A549 (cell line): ENCODE results near the gene GPR37L1. TPM values are rescaled to one million over a fixed set of nuclear protein-coding genes. Genes with fewer than 3 reads are reported as not detected.
A peak's percentile ranks its signal among the peaks of the same experiment; 100 is the strongest.

Experiments used
- ATAC-seq, 2 experiments: fragments of 200-7000 bp in 1 of 2; fragments of >200 bp in 1 of 2; cut with Nextera tagmentation in 1 of 2; cut with Tn5 transposase in 1 of 2; 3 replicates each; pipeline versions ENCODE4 v1.8.0 to v1.9.1; 2018 to 2020; ENCODE audit warnings: mild to moderate bottlenecking in 1 of 2, moderate library complexity in 1 of 2
- CTCF ChIA-PET: fragments of 300-600 bp; sonication (Branson Sonifier 250); formaldehyde crosslinking; extraction: SDS; loops from one replicate; lab custom pipeline; 2021; ENCODE audit warnings: antibody characterized with exemption, inconsistent platforms; lab: Yijun Ruan, JAX
- POLR2A ChIA-PET: fragments of 350-600 bp; formaldehyde crosslinking; extraction: SDS; loops from one replicate; lab custom pipeline; 2021; ENCODE audit warnings: antibody characterized with exemption, inconsistent platforms; lab: Yijun Ruan, JAX
- DNase-seq, 2 experiments: peaks; one replicate each; pipeline versions ENCODE4 v3.0.0 to v3.0.0-alpha.2; 2011 to 2016; ENCODE audit warnings: low read depth in 1 of 2, low spot score in 1 of 2
- FAIRE-seq: peaks from 2 replicates; lab custom pipeline; 2011; peaks lifted over from hg19 to GRCh38; lab: Jason Lieb, UNC
- H3K27ac ChIP-seq, 2 experiments: fragments of >200 bp; sonication (Bioruptor Twin); formaldehyde crosslinking; 3 replicates each; pipeline ENCODE4 v1.5.1; 2016 to 2017
- H3K4me1 ChIP-seq: fragments of >200 bp; sonication (Bioruptor Twin); formaldehyde crosslinking; 3 replicates; pipeline ENCODE4 v1.6.1; 2016
- H3K4me2 ChIP-seq: fragments of >200 bp; sonication (Bioruptor Twin); formaldehyde crosslinking; 3 replicates; pipeline ENCODE4 v1.6.1; 2016
- H3K4me3 ChIP-seq: fragments of >200 bp; sonication (Bioruptor Twin); formaldehyde crosslinking; 3 replicates; pipeline ENCODE4 v1.5.1; 2016
- H3K9me3 ChIP-seq: fragments of >200 bp; sonication (Bioruptor Twin); formaldehyde crosslinking; 3 replicates; pipeline ENCODE4 v1.6.1; 2016
- BHLHE40 ChIP-seq: IDR thresholded peaks from 2 replicates; pipeline ENCODE4 v1.6.1; 2012; ENCODE audit warnings: low read depth, low read length, inconsistent platforms
- CEBPB ChIP-seq, 2 experiments: fragments of >200 bp in 1 of 2; sonication (Bioruptor Twin) in 1 of 2; formaldehyde crosslinking in 1 of 2; IDR thresholded peaks; 2 replicates each; pipeline ENCODE4 v1.6.1; 2012 to 2016
- EHF ChIP-seq: fragments of 250-450 bp; sonication (Bioruptor Pico); IDR thresholded peaks from 2 replicates; pipeline ENCODE4 v1.5.0; 2020; ENCODE audit warnings: mild to moderate bottlenecking
- FOSB ChIP-seq: fragments of 250-450 bp; sonication (Bioruptor Pico); IDR thresholded peaks from 2 replicates; pipeline ENCODE4 v1.5.0; 2020; ENCODE audit warnings: mild to moderate bottlenecking, moderate library complexity
- FOSL2 ChIP-seq, 2 experiments: fragments of 450-650 bp in 1 of 2; fragments of >200 bp in 1 of 2; sonication (Bioruptor Twin) in 1 of 2; formaldehyde crosslinking; IDR thresholded peaks; 2 replicates each; pipeline versions ENCODE4 v1.5.0 to v1.6.1; 2016 to 2020; ENCODE audit warnings: mild to moderate bottlenecking in 1 of 2, moderate library complexity in 1 of 2
- GATA3 ChIP-seq: IDR thresholded peaks from 2 replicates; pipeline ENCODE4 v1.6.1; 2012; ENCODE audit warnings: borderline replicate concordance
- HOXB13 ChIP-seq: fragments of 250-450 bp; sonication (Bioruptor Pico); IDR thresholded peaks from 2 replicates; pipeline ENCODE4 v1.5.0; 2020; ENCODE audit warnings: low read depth, mild to moderate bottlenecking, moderate library complexity
- HOXB5 ChIP-seq: fragments of 250-450 bp; sonication (Bioruptor Pico); IDR thresholded peaks from 2 replicates; pipeline ENCODE4 v1.5.0; 2020; ENCODE audit warnings: mild to moderate bottlenecking, moderate library complexity
- NFE2L2 ChIP-seq: fragments of 150-350 bp; conservative IDR thresholded peaks from 2 replicates; pipeline ENCODE4 v1.6.1; 2014; ENCODE audit warnings: low read length
- NR3C1 ChIP-seq: fragments of >200 bp; sonication (Bioruptor Twin); formaldehyde crosslinking; IDR thresholded peaks from 3 replicates; pipeline ENCODE4 v1.6.1; 2017
- RAD21 ChIP-seq, 2 experiments: fragments of >200 bp in 1 of 2; sonication (Bioruptor Twin) in 1 of 2; formaldehyde crosslinking in 1 of 2; IDR thresholded peaks in 1 of 2; conservative IDR thresholded peaks in 1 of 2; 2 replicates in 1 of 2; 3 replicates in 1 of 2; pipeline ENCODE4 v1.6.1; 2012 to 2018; ENCODE audit warnings: inconsistent platforms in 1 of 2
- RCOR1 ChIP-seq: fragments of 150-350 bp; IDR thresholded peaks from 2 replicates; pipeline ENCODE4 v1.6.1; 2014; ENCODE audit warnings: antibody characterized with exemption, low read length, low read depth
- RNF2 ChIP-seq: fragments of 200-600 bp; sonication (generic); IDR thresholded peaks from 2 replicates; pipeline ENCODE4 v1.6.1; 2016; ENCODE audit warnings: low read depth, mild to moderate bottlenecking, antibody characterized with exemption, moderate library complexity, borderline replicate concordance
- SREBF2 ChIP-seq: fragments of 450-650 bp; IDR thresholded peaks from 2 replicates; pipeline ENCODE4 v1.6.1; 2014; ENCODE audit warnings: mild to moderate bottlenecking, moderate library complexity
- TFCP2L1 ChIP-seq: fragments of 250-450 bp; sonication (Bioruptor Pico); IDR thresholded peaks from 2 replicates; pipeline ENCODE4 v1.5.0; 2021; ENCODE audit warnings: mild to moderate bottlenecking
- ZSCAN20 ChIP-seq: fragments of 250-450 bp; sonication (Bioruptor Pico); IDR thresholded peaks from 2 replicates; pipeline ENCODE4 v1.8.0; 2022; ENCODE audit warnings: mild to moderate bottlenecking, moderate library complexity
- WGBS: methylation state at CpG from one replicate; pipeline ENCODE4 v1.1.6; 2017; ENCODE audit errors: missing lambda C conversion rate; 5-methylcytosine and 5-hydroxymethylcytosine counted together
- polyA plus RNA-seq, 4 experiments: library from polyadenylated mRNA; depleted of rRNA in 3 of 4; stranded (reverse); fragments of >200 nt; fragmentation: RNase III in 1 of 4; extraction: RNeasy Plus Mini Kit Qiagen cat#74134 plus additional on column Dnase treatment in 1 of 4; gene quantifications; 2 replicates in 3 of 4; 3 replicates in 1 of 4; pipeline ENCODE4 v1.2.3, GENCODE V29; 2011 to 2017
- TF ChIP-seq, protein P1 (sequence below): fragments of >200 bp; sonication (Bioruptor Twin); formaldehyde crosslinking; IDR thresholded peaks from 3 replicates; pipeline ENCODE4 v1.5.1; 2016
- TF ChIP-seq, protein P2 (sequence below): fragments of 250-450 bp; sonication (Bioruptor Pico); IDR thresholded peaks from 2 replicates; pipeline ENCODE4 v1.5.0; 2021; ENCODE audit warnings: mild to moderate bottlenecking, moderate library complexity, borderline replicate concordance
- TF ChIP-seq, protein P3 (sequence below): fragments of 450-650 bp; IDR thresholded peaks from 2 replicates; pipeline ENCODE4 v1.6.1; 2014; ENCODE audit warnings: antibody characterized with exemption
- TF ChIP-seq, protein P4 (sequence below): fragments of 250-450 bp; sonication (Bioruptor Pico); IDR thresholded peaks from 2 replicates; pipeline ENCODE4 v1.5.0; 2020; ENCODE audit warnings: low read depth, mild to moderate bottlenecking, moderate library complexity
- TF ChIP-seq, protein P5 (sequence below): fragments of >200 bp; sonication (Bioruptor Twin); formaldehyde crosslinking; IDR thresholded peaks from 3 replicates; pipeline ENCODE4 v1.6.1; 2016
- TF ChIP-seq, protein P6 (sequence below): fragments of 150-350 bp; IDR thresholded peaks from 2 replicates; pipeline ENCODE4 v1.6.1; 2014; ENCODE audit warnings: low read depth, mild to moderate bottlenecking, low read length

The GPR37L1 gene
- polyA plus RNA-seq, 2 of the 4 experiments (the other 2 are of a cell fraction), result 0.08 to 0.13 TPM

DNA sequence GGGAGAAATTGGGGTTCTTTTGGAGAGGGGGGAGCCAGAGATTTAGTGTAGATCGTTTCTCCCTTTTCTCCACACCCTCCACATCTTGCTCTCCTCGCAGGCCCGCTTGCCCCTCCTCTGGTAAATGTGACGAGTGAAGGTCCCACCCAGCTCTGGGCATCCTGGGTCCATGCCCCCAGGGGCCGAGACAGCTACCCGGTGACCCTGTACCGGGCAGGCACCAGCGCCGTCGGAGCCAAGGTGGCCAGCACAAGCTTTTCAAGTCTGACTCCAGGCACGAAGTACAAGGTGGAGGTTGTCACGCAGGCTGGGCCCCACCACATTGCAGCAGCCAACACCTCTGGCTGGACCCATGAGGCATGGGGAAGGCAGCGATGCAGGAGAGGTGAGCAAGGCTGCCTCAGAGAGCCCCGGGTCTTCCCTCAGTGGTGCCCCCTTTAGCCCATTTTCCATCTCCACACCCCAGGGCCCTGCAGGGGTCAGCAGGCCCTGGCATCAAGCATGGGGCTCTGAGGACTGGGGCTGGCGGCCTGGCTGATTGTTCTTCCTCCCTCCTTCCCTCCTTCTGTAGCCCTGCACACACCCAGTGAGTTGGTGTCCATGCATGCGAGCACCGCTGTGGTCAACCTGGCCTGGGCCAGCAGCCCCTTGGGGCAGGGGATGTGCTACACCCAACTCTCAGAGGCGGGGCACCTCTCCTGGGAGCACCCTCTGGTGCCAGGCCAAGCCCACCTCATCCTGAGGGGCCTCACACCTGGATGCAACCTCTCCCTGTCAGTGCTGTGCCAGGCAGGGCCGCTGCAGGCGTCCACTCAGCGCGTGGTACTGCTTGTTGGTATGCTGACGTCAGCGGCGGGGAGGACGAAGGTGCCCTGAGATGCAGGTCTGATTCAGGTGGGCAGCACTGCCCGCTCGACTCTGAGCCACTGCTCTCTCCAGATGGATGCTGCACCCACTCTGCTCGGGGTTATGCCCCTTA is 54.5 kb downstream of the GPR37L1 start:
- Histone ChIP-seq H3K4me3 (no peak overlapping the region), H3K9me3 (no peaks in the 10 kb centered on the region), H3K4me2 (no peak overlapping the region), H3K4me1 (no peaks in the 10 kb centered on the region), H3K27ac (no peak overlapping the region)
- TF ChIP-seq BHLHE40 (no peak), HOXB5 (CRISPR knock-in tag) (no peak), RAD21 (conservative IDR thresholded peaks at IDR 0.05 in 1 of 2, IDR thresholded peaks at IDR 0.05 in 1 of 2) (no peak), RNF2 (no peak), CEBPB (IDR thresholded peaks at IDR 0.05) (no peak), GATA3 (no peak), HOXB13 (CRISPR knock-in tag) (no peak), FOSB (CRISPR knock-in tag) (no peak), EHF (CRISPR knock-in tag) (no peak), SREBF2 (no peak)
- TF ChIP-seq, protein P1, sequence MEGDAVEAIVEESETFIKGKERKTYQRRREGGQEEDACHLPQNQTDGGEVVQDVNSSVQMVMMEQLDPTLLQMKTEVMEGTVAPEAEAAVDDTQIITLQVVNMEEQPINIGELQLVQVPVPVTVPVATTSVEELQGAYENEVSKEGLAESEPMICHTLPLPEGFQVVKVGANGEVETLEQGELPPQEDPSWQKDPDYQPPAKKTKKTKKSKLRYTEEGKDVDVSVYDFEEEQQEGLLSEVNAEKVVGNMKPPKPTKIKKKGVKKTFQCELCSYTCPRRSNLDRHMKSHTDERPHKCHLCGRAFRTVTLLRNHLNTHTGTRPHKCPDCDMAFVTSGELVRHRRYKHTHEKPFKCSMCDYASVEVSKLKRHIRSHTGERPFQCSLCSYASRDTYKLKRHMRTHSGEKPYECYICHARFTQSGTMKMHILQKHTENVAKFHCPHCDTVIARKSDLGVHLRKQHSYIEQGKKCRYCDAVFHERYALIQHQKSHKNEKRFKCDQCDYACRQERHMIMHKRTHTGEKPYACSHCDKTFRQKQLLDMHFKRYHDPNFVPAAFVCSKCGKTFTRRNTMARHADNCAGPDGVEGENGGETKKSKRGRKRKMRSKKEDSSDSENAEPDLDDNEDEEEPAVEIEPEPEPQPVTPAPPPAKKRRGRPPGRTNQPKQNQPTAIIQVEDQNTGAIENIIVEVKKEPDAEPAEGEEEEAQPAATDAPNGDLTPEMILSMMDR, result no peak
- TF ChIP-seq, protein P2, sequence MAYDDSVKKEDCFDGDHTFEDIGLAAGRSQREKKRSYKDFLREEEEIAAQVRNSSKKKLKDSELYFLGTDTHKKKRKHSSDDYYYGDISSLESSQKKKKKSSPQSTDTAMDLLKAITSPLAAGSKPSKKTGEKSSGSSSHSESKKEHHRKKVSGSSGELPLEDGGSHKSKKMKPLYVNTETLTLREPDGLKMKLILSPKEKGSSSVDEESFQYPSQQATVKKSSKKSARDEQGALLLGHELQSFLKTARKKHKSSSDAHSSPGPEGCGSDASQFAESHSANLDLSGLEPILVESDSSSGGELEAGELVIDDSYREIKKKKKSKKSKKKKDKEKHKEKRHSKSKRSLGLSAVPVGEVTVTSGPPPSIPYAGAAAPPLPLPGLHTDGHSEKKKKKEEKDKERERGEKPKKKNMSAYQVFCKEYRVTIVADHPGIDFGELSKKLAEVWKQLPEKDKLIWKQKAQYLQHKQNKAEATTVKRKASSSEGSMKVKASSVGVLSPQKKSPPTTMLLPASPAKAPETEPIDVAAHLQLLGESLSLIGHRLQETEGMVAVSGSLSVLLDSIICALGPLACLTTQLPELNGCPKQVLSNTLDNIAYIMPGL (CRISPR knock-in tag), result no peak
- TF ChIP-seq, protein P3, sequence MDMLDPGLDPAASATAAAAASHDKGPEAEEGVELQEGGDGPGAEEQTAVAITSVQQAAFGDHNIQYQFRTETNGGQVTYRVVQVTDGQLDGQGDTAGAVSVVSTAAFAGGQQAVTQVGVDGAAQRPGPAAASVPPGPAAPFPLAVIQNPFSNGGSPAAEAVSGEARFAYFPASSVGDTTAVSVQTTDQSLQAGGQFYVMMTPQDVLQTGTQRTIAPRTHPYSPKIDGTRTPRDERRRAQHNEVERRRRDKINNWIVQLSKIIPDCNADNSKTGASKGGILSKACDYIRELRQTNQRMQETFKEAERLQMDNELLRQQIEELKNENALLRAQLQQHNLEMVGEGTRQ, result no peak
- no peak for DNase-seq
- FAIRE-seq, result no peak
- 74% methylated on average over 19 of the region's 29 CpGs for WGBS
- ChIA-PET CTCF (interaction anchor here (1.2 to 4.8 kb wide), 5 partner anchors 7 to 159 kb away, joined by 4 to 32 read pairs (median 4); no protein-coding TSS in a partner anchor), POLR2A (no interaction called here)
- ATAC-seq, result peak; percentile 31 to 53; a peak in 4 of 6 replicates

DNA sequence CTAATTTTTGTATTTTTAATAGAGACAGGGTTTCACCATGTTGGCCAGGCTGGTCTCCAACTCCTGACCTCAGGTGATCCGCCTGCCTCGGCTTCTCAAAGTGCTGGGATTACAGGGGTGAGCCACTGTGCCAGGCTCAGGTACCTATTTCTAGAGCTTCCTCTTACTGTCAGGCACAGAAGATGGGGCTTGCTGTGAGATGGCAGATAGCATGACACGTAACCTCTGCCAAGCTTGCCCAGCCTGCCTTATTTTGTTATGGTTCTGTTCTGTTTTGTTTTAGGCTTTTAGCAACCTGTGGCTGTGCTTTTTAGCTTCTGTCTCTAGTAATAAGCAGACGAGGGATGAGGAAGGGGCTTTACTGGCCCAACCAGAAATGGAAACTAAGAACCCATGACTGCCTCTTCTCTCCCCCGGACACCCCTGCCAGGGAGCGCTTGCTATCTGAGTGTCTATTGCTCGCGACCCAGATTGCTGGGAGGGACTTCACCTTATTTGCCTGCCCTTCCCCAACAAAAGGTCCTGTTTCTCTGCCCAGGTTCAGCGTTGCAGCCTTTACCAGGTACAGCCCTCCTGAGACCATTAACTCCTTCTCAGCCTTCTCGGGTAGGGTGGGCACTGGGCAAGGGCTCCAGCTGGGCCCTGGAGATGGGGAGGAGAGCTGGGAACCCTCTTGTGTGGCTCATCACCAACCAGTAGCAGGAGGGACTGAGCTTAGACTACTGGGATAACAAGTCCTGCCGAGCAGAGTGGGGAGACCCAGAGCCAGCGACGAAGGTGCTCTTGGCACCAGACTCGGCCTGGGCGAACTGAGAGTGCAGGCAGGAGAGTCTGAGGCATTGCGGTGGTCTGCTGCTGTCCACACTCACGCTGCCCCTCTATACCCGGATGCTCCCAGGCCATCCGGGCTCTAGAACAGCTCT is 57.4 kb downstream of the GPR37L1 start:
- ATAC-seq (no peak), FAIRE-seq (no peak), DNase-seq (no peak)
- peaks cover 10% of the 10 kb centered on the region for H3K4me1 ChIP-seq
- 68% methylated on average over 18 of the region's 19 CpGs for WGBS
- CTCF ChIA-PET, result interaction anchor here (0.6 to 12.3 kb wide), 8 partner anchors 8 to 139 kb away, joined by 3 to 350 read pairs (median 4); partner anchors contain the start of gene LGR6
- H3K4me3 ChIP-seq, result no peak overlapping the region
- no peaks in the 10 kb centered on the region for H3K9me3 ChIP-seq
- H3K27ac ChIP-seq, result no peak overlapping the region
- no peak for TF ChIP-seq RCOR1
- TF ChIP-seq, protein P4, sequence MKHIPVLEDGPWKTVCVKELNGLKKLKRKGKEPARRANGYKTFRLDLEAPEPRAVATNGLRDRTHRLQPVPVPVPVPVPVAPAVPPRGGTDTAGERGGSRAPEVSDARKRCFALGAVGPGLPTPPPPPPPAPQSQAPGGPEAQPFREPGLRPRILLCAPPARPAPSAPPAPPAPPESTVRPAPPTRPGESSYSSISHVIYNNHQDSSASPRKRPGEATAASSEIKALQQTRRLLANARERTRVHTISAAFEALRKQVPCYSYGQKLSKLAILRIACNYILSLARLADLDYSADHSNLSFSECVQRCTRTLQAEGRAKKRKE (CRISPR knock-in tag), result no peak
- no peak for TF ChIP-seq TFCP2L1 (CRISPR knock-in tag)
- no peak for TF ChIP-seq FOSL2 (IDR thresholded peaks at IDR 0.05)
- TF ChIP-seq FOSL2 (CRISPR knock-in tag; IDR thresholded peaks at IDR 0.05), result no peak
- TF ChIP-seq, protein P5, sequence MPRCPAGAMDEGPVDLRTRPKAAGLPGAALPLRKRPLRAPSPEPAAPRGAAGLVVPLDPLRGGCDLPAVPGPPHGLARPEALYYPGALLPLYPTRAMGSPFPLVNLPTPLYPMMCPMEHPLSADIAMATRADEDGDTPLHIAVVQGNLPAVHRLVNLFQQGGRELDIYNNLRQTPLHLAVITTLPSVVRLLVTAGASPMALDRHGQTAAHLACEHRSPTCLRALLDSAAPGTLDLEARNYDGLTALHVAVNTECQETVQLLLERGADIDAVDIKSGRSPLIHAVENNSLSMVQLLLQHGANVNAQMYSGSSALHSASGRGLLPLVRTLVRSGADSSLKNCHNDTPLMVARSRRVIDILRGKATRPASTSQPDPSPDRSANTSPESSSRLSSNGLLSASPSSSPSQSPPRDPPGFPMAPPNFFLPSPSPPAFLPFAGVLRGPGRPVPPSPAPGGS, result no peak
- TF ChIP-seq NFE2L2, result no peak
- TF ChIP-seq ZSCAN20 (CRISPR knock-in tag), result no peak
- TF ChIP-seq, protein P6, sequence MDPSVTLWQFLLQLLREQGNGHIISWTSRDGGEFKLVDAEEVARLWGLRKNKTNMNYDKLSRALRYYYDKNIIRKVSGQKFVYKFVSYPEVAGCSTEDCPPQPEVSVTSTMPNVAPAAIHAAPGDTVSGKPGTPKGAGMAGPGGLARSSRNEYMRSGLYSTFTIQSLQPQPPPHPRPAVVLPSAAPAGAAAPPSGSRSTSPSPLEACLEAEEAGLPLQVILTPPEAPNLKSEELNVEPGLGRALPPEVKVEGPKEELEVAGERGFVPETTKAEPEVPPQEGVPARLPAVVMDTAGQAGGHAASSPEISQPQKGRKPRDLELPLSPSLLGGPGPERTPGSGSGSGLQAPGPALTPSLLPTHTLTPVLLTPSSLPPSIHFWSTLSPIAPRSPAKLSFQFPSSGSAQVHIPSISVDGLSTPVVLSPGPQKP, result no peak
- TF ChIP-seq, protein P3, result no peak
- TF ChIP-seq NR3C1, result no peak
- H3K4me2 ChIP-seq, result no peak overlapping the region
- POLR2A ChIA-PET, result interaction anchor here (0.5 kb wide), 1 partner anchor 56 kb away, joined by 3 read pairs; no protein-coding TSS in a partner anchor
